HEK293 (cell line): ENCODE data around the gene DSCAM.

Experiments
- CTCF ChIA-PET: fragments of 350-600 bp; formaldehyde crosslinking; extraction: SDS; loops from one replicate; lab custom pipeline; 2021; ENCODE audit warnings: antibody characterized with exemption; lab: Yijun Ruan, JAX
- POLR2A ChIA-PET: fragments of 300-600 bp; formaldehyde crosslinking; extraction: SDS; loops from one replicate; lab custom pipeline; 2020; ENCODE audit warnings: antibody characterized with exemption, inconsistent platforms; lab: Yijun Ruan, JAX
- H3K27ac ChIP-seq: fragments of 200-500 bp; sonication (Bioruptor generic); 2 replicates; pipeline ENCODE4 v1.5.1; 2014; ENCODE audit warnings: low read depth, low read length, control low read depth, inconsistent platforms; ENCODE audit errors: extremely low read depth
- H3K36me3 ChIP-seq, 2 experiments: fragments of 200-500 bp in 1 of 2; sonication (Bioruptor generic) in 1 of 2; 1 replicate in 1 of 2; 2 replicates in 1 of 2; pipeline ENCODE4 v1.5.1; 2014 to 2017; ENCODE audit warnings: inconsistent platforms in 2 of 2, low read length in 2 of 2; ENCODE audit not compliant: control insufficient read depth in 2 of 2, insufficient read depth in 1 of 2
- H3K4me1 ChIP-seq: fragments of 200-500 bp; sonication (Bioruptor generic); 2 replicates; pipeline ENCODE4 v1.5.1; 2014; ENCODE audit warnings: mild to moderate bottlenecking, low read length, inconsistent platforms; ENCODE audit not compliant: control insufficient read depth, insufficient read depth
- H3K4me3 ChIP-seq: 2 replicates; pipeline ENCODE4 v1.5.1; 2011; ENCODE audit warnings: low read depth, mild to moderate bottlenecking, control low read depth, low read length, moderate library complexity
- H3K9me3 ChIP-seq: fragments of 200-500 bp; sonication (Bioruptor generic); 2 replicates; pipeline ENCODE4 v1.5.1; 2014; ENCODE audit warnings: low read depth, low read length, inconsistent platforms; ENCODE audit not compliant: control insufficient read depth, insufficient read depth
- ATF2 ChIP-seq: fragments of 450-650 bp; formaldehyde crosslinking; IDR thresholded peaks from 2 replicates; pipeline ENCODE4 v1.5.1; 2016; ENCODE audit warnings: missing biosample characterization, missing genetic modification characterization, low read depth
- BCL11B ChIP-seq: fragments of 450-650 bp; formaldehyde crosslinking; IDR thresholded peaks from 2 replicates; pipeline ENCODE4 v1.5.1; 2016; ENCODE audit warnings: low read depth, missing biosample characterization, missing genetic modification characterization
- CTCF ChIP-seq: fragments of 450-650 bp; formaldehyde crosslinking; IDR thresholded peaks from 2 replicates; pipeline ENCODE4 v1.5.1; 2016; ENCODE audit warnings: missing biosample characterization, missing genetic modification characterization
- HOXA7 ChIP-seq: sonication (generic); formaldehyde crosslinking; IDR thresholded peaks from 2 replicates; pipeline ENCODE4 v1.8.1; 2022; ENCODE audit warnings: missing genetic modification reagents, borderline replicate concordance
- SCRT2 ChIP-seq: fragments of 450-650 bp; formaldehyde crosslinking; IDR thresholded peaks from 2 replicates; pipeline ENCODE4 v1.5.1; 2016; ENCODE audit warnings: missing biosample characterization, missing genetic modification characterization
- ZBTB21 ChIP-seq: fragments of 450-650 bp; formaldehyde crosslinking; IDR thresholded peaks from 2 replicates; pipeline ENCODE4 v1.5.1; 2017; ENCODE audit warnings: missing biosample characterization, missing genetic modification characterization
- ZBTB44 ChIP-seq: fragments of 450-650 bp; IDR thresholded peaks from 2 replicates; pipeline ENCODE4 v1.5.1; 2018; ENCODE audit warnings: missing biosample characterization, mild to moderate bottlenecking, missing genetic modification characterization
- ZNF132 ChIP-seq: fragments of 450-650 bp; formaldehyde crosslinking; IDR thresholded peaks from 2 replicates; pipeline ENCODE4 v1.5.1; 2017; ENCODE audit warnings: missing biosample characterization, missing genetic modification characterization, borderline replicate concordance
- ZNF140 ChIP-seq: fragments of 450-650 bp; formaldehyde crosslinking; IDR thresholded peaks from 2 replicates; pipeline ENCODE4 v1.5.1; 2016; ENCODE audit warnings: missing biosample characterization, missing genetic modification characterization
- ZNF292 ChIP-seq: fragments of 450-650 bp; formaldehyde crosslinking; IDR thresholded peaks from 2 replicates; pipeline ENCODE4 v1.5.1; 2016; ENCODE audit warnings: low read depth, missing biosample characterization, missing genetic modification characterization, borderline replicate concordance
- ZNF426 ChIP-seq: fragments of 450-650 bp; formaldehyde crosslinking; IDR thresholded peaks from 2 replicates; pipeline ENCODE4 v1.5.1; 2017; ENCODE audit warnings: missing biosample characterization, missing genetic modification characterization, mild to moderate bottlenecking, inconsistent platforms, moderate library complexity
- ZNF514 ChIP-seq: fragments of 450-650 bp; formaldehyde crosslinking; IDR thresholded peaks from 2 replicates; pipeline ENCODE4 v1.5.1; 2016; ENCODE audit warnings: missing biosample characterization, missing genetic modification characterization
- ZNF518A ChIP-seq: fragments of 450-650 bp; formaldehyde crosslinking; conservative IDR thresholded peaks from 2 replicates; pipeline ENCODE4 v1.5.1; 2016; ENCODE audit warnings: low read depth, missing biosample characterization, missing genetic modification characterization
- ZNF654 ChIP-seq: fragments of 450-650 bp; formaldehyde crosslinking; IDR thresholded peaks from 2 replicates; pipeline ENCODE4 v1.5.1; 2016; ENCODE audit warnings: low read depth, missing biosample characterization, missing genetic modification characterization
- ZNF664 ChIP-seq: fragments of 450-650 bp; formaldehyde crosslinking; IDR thresholded peaks from 2 replicates; pipeline ENCODE4 v1.5.1; 2016; ENCODE audit warnings: missing biosample characterization, missing genetic modification characterization
- TF ChIP-seq, protein P1 (sequence below): fragments of 450-650 bp; formaldehyde crosslinking; IDR thresholded peaks from 2 replicates; pipeline ENCODE4 v1.5.1; 2016; ENCODE audit warnings: missing biosample characterization, missing genetic modification characterization

The DSCAM gene

GRCh38 chr21:40128891-40129290 lies 718.1 kb downstream of the DSCAM start (continued):
- TF ChIP-seq ZNF518A (tag by site-specific recombination), result no peak

- ChIA-PET CTCF (interaction anchor here (0.5 to 7.0 kb wide), 53 partner anchors 17 to 1018 kb away, joined by 3 to 126 read pairs (median 4); partner anchors contain the start of gene PCP4), POLR2A (interaction anchor here (0.6 kb wide), 1 partner anchor 254 kb away, joined by 3 read pairs; no protein-coding TSS in a partner anchor)
- Histone ChIP-seq H3K9me3 (no peaks in the 10 kb centered on the region), H3K4me3 (no peak overlapping the region), H3K36me3 (no peaks in the 10 kb centered on the region), H3K27ac (no peak overlapping the region), H3K4me1 (no peaks in the 10 kb centered on the region)
- TF ChIP-seq ZNF664 (tag by site-specific recombination) (no peak), ZNF292 (tag by site-specific recombination) (no peak), ZBTB44 (tag by site-specific recombination) (no peak), ZNF654 (tag by site-specific recombination) (peak; percentile 68), CTCF (tag by site-specific recombination) (peak; percentile 44; the same call in 1 of the 2 replicates), BCL11B (tag by site-specific recombination) (no peak)
- TF ChIP-seq, protein P1, sequence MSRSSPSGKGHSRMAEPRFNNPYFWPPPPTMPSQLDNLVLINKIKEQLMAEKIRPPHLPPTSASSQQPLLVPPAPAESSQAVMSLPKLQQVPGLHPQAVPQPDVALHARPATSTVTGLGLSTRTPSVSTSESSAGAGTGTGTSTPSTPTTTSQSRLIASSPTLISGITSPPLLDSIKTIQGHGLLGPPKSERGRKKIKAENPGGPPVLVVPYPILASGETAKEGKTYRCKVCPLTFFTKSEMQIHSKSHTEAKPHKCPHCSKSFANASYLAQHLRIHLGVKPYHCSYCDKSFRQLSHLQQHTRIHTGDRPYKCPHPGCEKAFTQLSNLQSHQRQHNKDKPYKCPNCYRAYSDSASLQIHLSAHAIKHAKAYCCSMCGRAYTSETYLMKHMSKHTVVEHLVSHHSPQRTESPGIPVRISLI (tag by site-specific recombination), result 0 out of 2 replicates have a peak, but pooled peaks have one; percentile 49
Observed at GRCh38 chr21:40120940-40121575, 725.9 kb downstream of the DSCAM start.

DNA sequence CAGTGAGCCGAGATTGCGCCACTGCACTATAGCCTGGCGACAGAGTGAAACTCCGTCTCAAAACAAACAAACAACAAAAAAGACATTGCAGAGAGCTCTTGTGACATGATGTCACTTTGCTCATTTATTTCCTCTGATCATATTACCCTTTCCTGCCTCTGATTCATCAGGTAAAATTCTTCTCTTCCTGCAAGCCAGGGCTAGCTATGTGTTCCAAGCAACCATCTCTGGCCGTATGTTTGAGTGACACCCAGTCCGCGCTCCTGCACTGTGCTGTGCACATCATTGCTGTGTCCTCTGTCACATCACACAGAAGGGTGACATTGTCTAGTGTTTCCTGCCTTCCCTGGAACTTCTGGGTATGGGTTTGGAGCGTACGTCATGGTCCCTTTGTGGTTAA lies 728.4 kb downstream of the DSCAM start:
- TF ChIP-seq SCRT2, result 0 out of 2 replicates have a peak, but pooled peaks have one; percentile 10
- peak; percentile 27; the same call in 1 of the 2 replicates for TF ChIP-seq ZBTB21 (tag by site-specific recombination)
- no peak for TF ChIP-seq ZNF132
- no peak for TF ChIP-seq ZNF140 (tag by site-specific recombination)
- TF ChIP-seq HOXA7 (CRISPR knock-in tag), result no peak
- TF ChIP-seq ZNF426, result no peak
- TF ChIP-seq ZNF514 (tag by site-specific recombination), result no peak
- no peak for TF ChIP-seq ATF2 (tag by site-specific recombination)
- Histone ChIP-seq H3K4me3 (no peak overlapping the region), H3K9me3 (no peaks in the 10 kb centered on the region), H3K27ac (no peak overlapping the region), H3K4me1 (no peaks in the 10 kb centered on the region), H3K36me3 (no peaks in the 10 kb centered on the region)
- CTCF ChIA-PET, result interaction anchor here (0.6 to 7.0 kb wide), 10 partner anchors 25 to 329 kb away, joined by 3 to 126 read pairs (median 11); partner anchors contain the start of gene PCP4
- POLR2A ChIA-PET, result no interaction called here
